HG02885 (cell line): Measurements from ENCODE around the gene SLC15A3.

Source experiments
- ATAC-seq: cut with Tn5 transposase; IDR thresholded peaks from one replicate; pipeline ENCODE4 v1.9.1; 2021; ENCODE audit warnings: mild to moderate bottlenecking; ENCODE audit not compliant: unreplicated experiment, poor library complexity

The SLC15A3 gene

GRCh38 chr11:60948250-60948649 is 3.7 kb downstream of the SLC15A3 start:
- ATAC-seq: no peak

- no peak for ATAC-seq
These were observed 4.3 kb downstream of the SLC15A3 start for GRCh38 chr11:60947700-60948099.

GRCh38 chr11:60946601-60947264 is 5.2 kb downstream of the SLC15A3 start:
- ATAC-seq: no peak

- ATAC-seq: no peak
These were observed 6.7 kb downstream of the SLC15A3 start for GRCh38 chr11:60945295-60945667.

GRCh38 chr11:60944490-60945294 is 7.3 kb downstream of the SLC15A3 start:
- ATAC-seq: no peak

- ATAC-seq: no peak
These were observed 8.9 kb downstream of the SLC15A3 start for GRCh38 chr11:60942970-60943565.

- no peak for ATAC-seq
These were observed 9.8 kb downstream of the SLC15A3 start for GRCh38 chr11:60942219-60942618.

GRCh38 chr11:60941371-60942119 is 10.4 kb downstream of the SLC15A3 start:
- no peak for ATAC-seq

GRCh38 chr11:60939855-60940254 is 12.1 kb downstream of the SLC15A3 start:
- no peak for ATAC-seq

- ATAC-seq: no peak
These were observed 12.7 kb downstream of the SLC15A3 start for GRCh38 chr11:60939301-60939700.

- ATAC-seq: no peak
These were observed 13.5 kb downstream of the SLC15A3 start for GRCh38 chr11:60938500-60938899.

GRCh38 chr11:60937811-60938210 is 14.2 kb downstream of the SLC15A3 start:
- ATAC-seq: no peak

- no peak for ATAC-seq
These were observed 14.8 kb downstream of the SLC15A3 start for GRCh38 chr11:60937144-60937527.

- ATAC-seq: no peak
These were observed 15.4 kb downstream of the SLC15A3 start for GRCh38 chr11:60936467-60937143.

- no peak for ATAC-seq
These were observed 16.1 kb downstream of the SLC15A3 start for GRCh38 chr11:60935676-60936442.

GRCh38 chr11:60934790-60935605 is 17.0 kb downstream of the SLC15A3 start:
- ATAC-seq: no peak

GRCh38 chr11:60934124-60934789 is 17.7 kb downstream of the SLC15A3 start:
- no peak for ATAC-seq

- ATAC-seq: no peak
These were observed 18.4 kb downstream of the SLC15A3 start for GRCh38 chr11:60933416-60934123.
